DOHH2 (cell line): Measurements from ENCODE around the gene GCC2.

Source experiments
- CTCF ChIP-seq: fragments of 200-600 bp; sonication (generic); IDR thresholded peaks from one replicate; pipeline ENCODE4 v1.5.1; 2014; ENCODE audit warnings: antibody characterized with exemption, mild to moderate bottlenecking, low read depth, low read length; ENCODE audit not compliant: poor library complexity, severe bottlenecking
- EZH2phosphoT487 ChIP-seq: fragments of 200-600 bp; sonication (generic); IDR thresholded peaks from 2 replicates; pipeline ENCODE4 v1.6.1; 2017; ENCODE audit warnings: borderline replicate concordance, mild to moderate bottlenecking, antibody characterized with exemption, low read length, moderate library complexity, mixed read lengths

DNA sequence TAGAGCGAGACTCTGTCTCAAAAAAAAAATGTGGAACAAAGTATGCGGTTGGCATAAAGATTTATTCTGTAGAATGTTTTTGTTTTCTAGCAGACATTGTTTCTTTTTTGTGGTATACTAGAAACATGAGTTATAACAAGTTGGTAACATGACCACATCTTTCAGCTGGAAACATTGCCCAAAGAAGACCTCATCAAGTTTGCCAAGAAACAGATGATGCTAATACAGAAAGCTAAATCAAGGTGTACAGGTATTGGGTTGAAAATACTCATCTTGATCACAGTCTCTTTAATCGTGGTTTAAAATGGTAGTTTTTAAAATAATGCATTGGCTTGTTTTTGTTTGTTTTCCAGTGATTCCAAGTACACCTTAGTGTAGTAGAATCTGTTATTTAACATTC is 1.9 kb downstream of the GCC2 start:
- TF ChIP-seq CTCF: no peak
- no peak for TF ChIP-seq EZH2phosphoT487
